A549 (cell line): ENCODE results near the gene BPIFA3.

Experiments used
- CTCF ChIP-seq: fragments of >200 bp; sonication (Bioruptor Twin); formaldehyde crosslinking; IDR thresholded peaks from 3 replicates; pipeline ENCODE4 v1.5.1; 2016
- HMGXB4 ChIP-seq: fragments of 250-450 bp; sonication (Bioruptor Pico); IDR thresholded peaks from 2 replicates; pipeline ENCODE4 v1.5.0; 2021; ENCODE audit warnings: mild to moderate bottlenecking, moderate library complexity, borderline replicate concordance
- RAD21 ChIP-seq, 2 experiments: fragments of >200 bp in 1 of 2; sonication (Bioruptor Twin) in 1 of 2; formaldehyde crosslinking in 1 of 2; IDR thresholded peaks in 1 of 2; conservative IDR thresholded peaks in 1 of 2; 2 replicates in 1 of 2; 3 replicates in 1 of 2; pipeline ENCODE4 v1.6.1; 2012 to 2018; ENCODE audit warnings: inconsistent platforms in 1 of 2

- no peak for TF ChIP-seq CTCF
- no peak for TF ChIP-seq HMGXB4 (CRISPR knock-in tag)
- TF ChIP-seq RAD21 (conservative IDR thresholded peaks at IDR 0.05 in 1 of 2, IDR thresholded peaks at IDR 0.05 in 1 of 2): no peak
Observed at GRCh38 chr20:33257237-33257636, 40.1 kb downstream of the BPIFA3 start.
